ENCODE results near the gene CYLD. TPM values are rescaled to one million over a fixed set of nuclear protein-coding genes. Genes with fewer than 3 reads are reported as not detected.

The CYLD gene
- total and polyA plus RNA-seq, 2 donors (not counting 1 experiment from before 2014, with no cell fraction given), result 30.0 to 160 TPM

DNA sequence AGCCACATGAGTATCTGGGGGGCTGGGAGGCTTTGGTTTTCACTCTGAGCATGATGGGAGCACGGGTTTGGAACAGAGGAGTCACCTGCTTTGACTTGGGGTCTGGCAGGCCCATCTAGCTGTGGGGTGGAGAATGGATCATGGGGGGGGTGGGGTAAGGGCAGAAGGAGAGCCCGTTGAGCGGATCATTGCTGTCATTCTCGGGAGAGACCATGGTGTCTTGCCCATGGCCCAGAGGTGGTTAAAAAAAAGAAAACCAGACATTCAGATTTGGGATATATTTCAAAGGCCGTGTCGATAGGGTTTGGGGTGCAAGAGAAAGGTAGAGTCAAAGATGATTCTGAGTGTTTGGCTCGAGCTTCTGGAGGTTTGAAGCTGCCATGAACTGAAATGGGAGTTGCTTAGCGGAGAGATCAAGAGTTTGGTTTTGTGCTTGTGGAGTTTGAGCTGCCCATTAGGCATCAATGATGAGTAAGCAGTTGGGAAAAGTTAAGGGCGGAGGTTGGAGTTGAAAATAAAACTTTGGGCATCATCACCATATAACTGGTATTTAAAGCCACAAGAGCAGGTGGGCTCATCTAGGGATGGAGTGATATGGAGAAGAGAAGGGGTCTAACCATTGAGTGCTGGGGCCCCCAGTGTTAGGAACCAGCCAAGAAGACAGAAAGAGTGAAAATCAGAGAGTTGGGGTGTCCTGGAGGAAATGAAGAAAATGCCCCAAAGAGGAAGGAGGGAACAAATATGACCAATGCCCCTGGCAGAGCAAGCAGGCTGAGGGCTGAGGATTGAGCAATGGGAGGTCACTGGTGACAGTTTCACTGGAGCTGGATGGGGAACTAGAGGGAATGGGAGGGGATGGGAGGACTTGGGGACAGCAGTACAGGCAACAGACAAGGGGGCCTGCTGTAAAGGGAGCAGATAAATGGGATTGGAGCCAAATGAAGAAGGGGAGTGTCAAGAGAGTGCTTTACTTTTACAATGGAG, 46.6 kb upstream of the CYLD start:
- 97% methylated on average over 8 of the region's 9 CpGs for WGBS (ENCODE audit: insufficient coverage)
- H3K9me3 ChIP-seq (ENCODE audit: control extremely low read depth in 1 of 3, control insufficient read depth in 2 of 3, insufficient read depth in 1 of 3, low read length in 2 of 3), result no peaks in the 10 kb centered on the region
- no peaks in the 10 kb centered on the region for H3K79me2 ChIP-seq (ENCODE audit: control insufficient read depth, insufficient read depth, low read length)
- Mint-ChIP-seq H3K4me3 (peak overlapping the region; percentile 20), H3K27ac (peak overlapping the region; percentile 10), H3K4me1 (peaks cover 63% of the 10 kb centered on the region), H3K9me3 (ENCODE audit: insufficient read depth) (no peaks in the 10 kb centered on the region), H3K27me3 (no peaks in the 10 kb centered on the region)
- H3K4me1 ChIP-seq (ENCODE audit: control insufficient read depth in 2 of 2, insufficient read depth in 2 of 2, low read length in 2 of 2), result peaks cover 43 to 44% of the 10 kb centered on the region in 2 donors
- DNase-seq (no peak), ATAC-seq (ENCODE audit: low read depth) (no peak)
- ChIA-PET CTCF (interaction anchor here (0.8 to 1.8 kb wide), 4 partner anchors 8 to 14 kb away, joined by 3 to 6 read pairs (median 4); partner anchors contain the start of gene SNX20), POLR2A (no interaction called here)
- H3K9ac ChIP-seq (ENCODE audit: low read length), result no peak overlapping the region
- H3K4me2 ChIP-seq (replicated peaks; ENCODE audit: low read depth, low read length, poor library complexity, severe bottlenecking), result no peak overlapping the region
- intact Hi-C loops (cut with micrococcal nuclease), result no loop called here
- H3K4me3 ChIP-seq (ENCODE audit: control extremely low read depth in 1 of 5, extremely low read depth in 1 of 5, insufficient read depth in 1 of 5, low read depth in 2 of 5, low read length in 4 of 5), result no peak overlapping the region
- H3K27ac ChIP-seq (ENCODE audit: low read length in 2 of 2), result no peak overlapping the region
- peak overlapping the region; percentile 38 for H2AFZ ChIP-seq (ENCODE audit: insufficient read depth, low read depth, low read length, poor library complexity, severe bottlenecking)
- H3K27me3 ChIP-seq (replicated peaks in 1 of 4; ENCODE audit: control extremely low read depth in 1 of 4, control insufficient read depth in 3 of 4, insufficient read depth in 4 of 4, low read length in 3 of 4), result no peaks in the 10 kb centered on the region
- H4K20me1 ChIP-seq (ENCODE audit: control insufficient read depth, insufficient read depth, low read length, poor library complexity, severe bottlenecking), result no peaks in the 10 kb centered on the region
- H3K36me3 ChIP-seq (replicated peaks in 1 of 2; ENCODE audit: control extremely low read depth in 1 of 2, control insufficient read depth in 1 of 2, extremely low read depth in 1 of 2, insufficient read depth in 2 of 2, low read length in 1 of 2), result no peaks in the 10 kb centered on the region
- no peak for TF ChIP-seq EZH2 (IDR thresholded peaks at IDR 0.05; ENCODE audit: borderline replicate concordance, insufficient read depth, low read depth, low read length, poor library complexity, severe bottlenecking)
- TF ChIP-seq, protein P1, sequence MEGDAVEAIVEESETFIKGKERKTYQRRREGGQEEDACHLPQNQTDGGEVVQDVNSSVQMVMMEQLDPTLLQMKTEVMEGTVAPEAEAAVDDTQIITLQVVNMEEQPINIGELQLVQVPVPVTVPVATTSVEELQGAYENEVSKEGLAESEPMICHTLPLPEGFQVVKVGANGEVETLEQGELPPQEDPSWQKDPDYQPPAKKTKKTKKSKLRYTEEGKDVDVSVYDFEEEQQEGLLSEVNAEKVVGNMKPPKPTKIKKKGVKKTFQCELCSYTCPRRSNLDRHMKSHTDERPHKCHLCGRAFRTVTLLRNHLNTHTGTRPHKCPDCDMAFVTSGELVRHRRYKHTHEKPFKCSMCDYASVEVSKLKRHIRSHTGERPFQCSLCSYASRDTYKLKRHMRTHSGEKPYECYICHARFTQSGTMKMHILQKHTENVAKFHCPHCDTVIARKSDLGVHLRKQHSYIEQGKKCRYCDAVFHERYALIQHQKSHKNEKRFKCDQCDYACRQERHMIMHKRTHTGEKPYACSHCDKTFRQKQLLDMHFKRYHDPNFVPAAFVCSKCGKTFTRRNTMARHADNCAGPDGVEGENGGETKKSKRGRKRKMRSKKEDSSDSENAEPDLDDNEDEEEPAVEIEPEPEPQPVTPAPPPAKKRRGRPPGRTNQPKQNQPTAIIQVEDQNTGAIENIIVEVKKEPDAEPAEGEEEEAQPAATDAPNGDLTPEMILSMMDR (IDR thresholded peaks at IDR 0.05), result no peak

DNA sequence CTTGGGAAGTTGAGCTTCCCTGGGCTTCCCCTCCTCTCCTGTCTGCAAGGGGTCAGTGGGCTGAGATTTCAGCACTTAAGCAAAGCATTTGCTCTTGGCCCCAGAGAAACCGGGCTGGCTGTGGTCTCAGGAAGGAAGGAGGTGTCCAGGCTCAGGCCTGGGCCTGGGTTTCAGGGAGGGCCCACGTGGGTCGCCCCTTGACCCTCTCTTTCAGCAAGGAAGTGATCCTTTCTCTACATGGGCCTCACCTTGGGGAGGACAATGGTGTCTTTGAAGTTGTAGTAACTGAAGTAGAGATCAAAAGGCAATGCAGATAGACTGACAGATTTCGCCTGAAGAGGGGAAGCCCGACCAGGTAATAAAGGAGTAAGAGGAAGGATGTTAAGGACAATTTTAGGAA, 45.8 kb upstream of the CYLD start:
- H3K9me3 Mint-ChIP-seq (ENCODE audit: insufficient read depth), result no peaks in the 10 kb centered on the region
- POLR2A ChIA-PET, result interaction anchor here (0.9 kb wide), 1 partner anchor 12 kb away, joined by 3 read pairs; no protein-coding TSS in a partner anchor
- H3K4me3 Mint-ChIP-seq, result peak overlapping the region; percentile 29

More for the DNA sequence above, 45.8 kb upstream of the CYLD start:
- DNase-seq, result no peak
- ATAC-seq (ENCODE audit: low read depth), result no peak
- H3K27ac Mint-ChIP-seq, result no peak overlapping the region
- peak overlapping the region in 1 of 2 donors; percentile 39 for H3K27ac ChIP-seq (ENCODE audit: low read length in 2 of 2)
- no peaks in the 10 kb centered on the region for H3K27me3 Mint-ChIP-seq
- TF ChIP-seq, protein P1 (IDR thresholded peaks at IDR 0.05), result no peak
- TF ChIP-seq EZH2 (IDR thresholded peaks at IDR 0.05; ENCODE audit: borderline replicate concordance, insufficient read depth, low read depth, low read length, poor library complexity, severe bottlenecking), result no peak
- peaks cover 43 to 44% of the 10 kb centered on the region in 2 donors for H3K4me1 ChIP-seq (ENCODE audit: control insufficient read depth in 2 of 2, insufficient read depth in 2 of 2, low read length in 2 of 2)
- 65% methylated on average over 4 of the region's 5 CpGs for WGBS (ENCODE audit: insufficient coverage)
- H3K9ac ChIP-seq (ENCODE audit: low read length), result no peak overlapping the region
- no peaks in the 10 kb centered on the region for H3K9me3 ChIP-seq (ENCODE audit: control extremely low read depth in 1 of 3, control insufficient read depth in 2 of 3, insufficient read depth in 1 of 3, low read length in 2 of 3)
- H3K4me3 ChIP-seq (ENCODE audit: control extremely low read depth in 1 of 5, extremely low read depth in 1 of 5, insufficient read depth in 1 of 5, low read depth in 2 of 5, low read length in 4 of 5), result no peak overlapping the region
- no peaks in the 10 kb centered on the region for H3K27me3 ChIP-seq (replicated peaks in 1 of 4; ENCODE audit: control extremely low read depth in 1 of 4, control insufficient read depth in 3 of 4, insufficient read depth in 4 of 4, low read length in 3 of 4)
- no peak overlapping the region for H3K4me2 ChIP-seq (replicated peaks; ENCODE audit: low read depth, low read length, poor library complexity, severe bottlenecking)
- H3K36me3 ChIP-seq (replicated peaks in 1 of 2; ENCODE audit: control extremely low read depth in 1 of 2, control insufficient read depth in 1 of 2, extremely low read depth in 1 of 2, insufficient read depth in 2 of 2, low read length in 1 of 2), result no peaks in the 10 kb centered on the region
- no peaks in the 10 kb centered on the region for H3K79me2 ChIP-seq (ENCODE audit: control insufficient read depth, insufficient read depth, low read length)
- peak overlapping the region; percentile 38 for H2AFZ ChIP-seq (ENCODE audit: insufficient read depth, low read depth, low read length, poor library complexity, severe bottlenecking)
- intact Hi-C loops (cut with micrococcal nuclease), result no loop called here
- CTCF ChIA-PET, result interaction anchor here (1.0 to 1.4 kb wide), 2 partner anchors 9 to 12 kb away, joined by 3 to 4 read pairs; no protein-coding TSS in a partner anchor
- no peaks in the 10 kb centered on the region for H4K20me1 ChIP-seq (ENCODE audit: control insufficient read depth, insufficient read depth, low read length, poor library complexity, severe bottlenecking)
- H3K4me1 Mint-ChIP-seq, result peaks cover 63% of the 10 kb centered on the region
